DMS 273 (cell line): Measurements from ENCODE around the gene SLC39A8.
"Not testable (repeated sequence)": the region's sequence is repeated elsewhere in the genome, so short reads cannot be mapped to it uniquely, and the experiment has no call there.

Experiments
- DNase-seq: peaks from one replicate; lab custom pipeline; 2025; ENCODE audit not compliant: unreplicated experiment; lab: John Stamatoyannopoulos, UW

Gene SLC39A8

GRCh38 chr4:102344954-102345794 lies at the start of gene SLC39A8:
SLC39A8 (minus strand) TSS chr4:102345482; CDS start chr4:102344662, 820 bp downstream.
- peak; percentile 93 for DNase-seq

- DNase-seq, result no peak
Observed at GRCh38 chr4:102392033-102392744, 46.9 kb upstream of the SLC39A8 start.

- DNase-seq, result no peak
Observed at GRCh38 chr4:102390438-102390837, 45.2 kb upstream of the SLC39A8 start.

- no peak for DNase-seq
Observed at GRCh38 chr4:102388611-102389010, 43.3 kb upstream of the SLC39A8 start.

- peak; percentile 3 for DNase-seq
Observed at GRCh38 chr4:102387552-102388150, 42.4 kb upstream of the SLC39A8 start.

- no peak for DNase-seq
Observed at GRCh38 chr4:102386966-102387365, 41.7 kb upstream of the SLC39A8 start.

GRCh38 chr4:102380253-102380652 lies 35.0 kb upstream of the SLC39A8 start:
- not testable (repeated sequence) for DNase-seq

- DNase-seq, result no peak
Observed at GRCh38 chr4:102362922-102363432, 17.7 kb upstream of the SLC39A8 start.

GRCh38 chr4:102358128-102358527 lies 12.8 kb upstream of the SLC39A8 start:
- DNase-seq, result no peak

GRCh38 chr4:102357637-102358036 lies 12.4 kb upstream of the SLC39A8 start:
- not testable (repeated sequence) for DNase-seq

GRCh38 chr4:102356562-102357202 lies 11.4 kb upstream of the SLC39A8 start:
- DNase-seq, result no peak

- DNase-seq, result no peak
Observed at GRCh38 chr4:102355748-102356147, 10.5 kb upstream of the SLC39A8 start.

GRCh38 chr4:102354671-102355454 lies 9.6 kb upstream of the SLC39A8 start:
- no peak for DNase-seq

- peak; percentile 78 for DNase-seq
Observed at GRCh38 chr4:102352781-102353180, 7.5 kb upstream of the SLC39A8 start.

GRCh38 chr4:102350634-102351033 lies 5.4 kb upstream of the SLC39A8 start:
- no peak for DNase-seq

GRCh38 chr4:102348701-102349100 lies 3.4 kb upstream of the SLC39A8 start:
- no peak for DNase-seq

- DNase-seq, result no peak
Observed at GRCh38 chr4:102345795-102346100, 466 bp upstream of the SLC39A8 start.

GRCh38 chr4:102344520-102344953 lies 745 bp downstream of the SLC39A8 start:
- DNase-seq, result peak; percentile 86

GRCh38 chr4:102343964-102344519 lies 1.2 kb downstream of the SLC39A8 start:
- peak; percentile 64 for DNase-seq
